Uterus (tissue), 4 donors: ENCODE measurements around the gene GID4. TPM values are rescaled to one million over a fixed set of nuclear protein-coding genes. Genes with fewer than 3 reads are reported as not detected.

ENCODE experiments used
- DNase-seq, 2 donors: peaks; one replicate each; pipeline ENCODE4 v3.0.0-alpha.2; 2019 to 2020
- H3K27ac ChIP-seq, 2 donors: fragments of 200-600 bp; sonication (generic); 1 replicate in 1 of 2; 2 replicates in 1 of 2; pipeline ENCODE4 v1.5.1; 2016 to 2018
- H3K27me3 ChIP-seq, 2 donors: fragments of 200-600 bp; sonication (generic); one replicate each; pipeline ENCODE4 v1.5.1; 2018 to 2019; ENCODE audit warnings: control low read depth in 1 of 2
- H3K36me3 ChIP-seq, 2 donors: fragments of 200-600 bp; sonication (generic); one replicate each; pipeline ENCODE4 v1.5.1; 2019; ENCODE audit warnings: control low read depth in 1 of 2
- H3K4me1 ChIP-seq, 2 donors: fragments of 200-600 bp; sonication (generic); one replicate each; pipeline ENCODE4 v1.5.1; 2018 to 2019; ENCODE audit warnings: control low read depth in 1 of 2
- H3K4me3 ChIP-seq, 2 donors: fragments of 200-600 bp; sonication (generic); 1 replicate in 1 of 2; 2 replicates in 1 of 2; pipeline ENCODE4 v1.5.1; 2018 to 2019; ENCODE audit warnings: mild to moderate bottlenecking in 1 of 2
- H3K9me3 ChIP-seq, 2 donors: fragments of 200-600 bp; sonication (generic); one replicate each; pipeline ENCODE4 v1.5.1; 2019; ENCODE audit warnings: control low read depth in 1 of 2
- POLR2A ChIP-seq, 2 donors: fragments of 450-650 bp; IDR thresholded peaks; one replicate each; pipeline ENCODE4 v1.6.1; 2016; ENCODE audit warnings: antibody characterized with exemption in 2 of 2, mild to moderate bottlenecking in 1 of 2, moderate library complexity in 1 of 2
- intact Hi-C: fragments of 100-400 bp; cut with DNase I; formaldehyde crosslinking; loops from one replicate; pipeline ENCODE4 v1.15.1; 2023; ENCODE audit warnings: low total_unique reads
- total RNA-seq, 4 donors: library from RNA; depleted of rRNA in 3 of 4; stranded (reverse); fragments of >200 nt in 3 of 4; gene quantifications; one replicate each; pipeline versions ENCODE4 v1.1.0 to v1.2.4, GENCODE V29; 2014 to 2023
- TF ChIP-seq, protein P1 (sequence below), 4 experiments: fragments of 200-600 bp in 2 of 4; fragments of 450-650 bp in 2 of 4; sonication (generic) in 2 of 4; IDR thresholded peaks; one replicate each; pipeline ENCODE4 v1.5.1; 2016 to 2019; ENCODE audit warnings: antibody characterized with exemption in 4 of 4, mild to moderate bottlenecking in 2 of 4, moderate library complexity in 1 of 4
- donor health status: DM: yes; HTN: yes; CAD: no.

GID4 gene
- 10 to 100 TPM in 3 of 4 donors, 1 to 10 TPM in 1; 2.6 to 22.1 (median 13.4) TPM for total RNA-seq

GRCh38 chr17:18038861-18039534 lies at the start of gene GID4, which contains the start of gene ATPAF2:
TSS of gene GID4 (plus strand) at chr17:18039408. CDS start at chr17:18039465, 57 bp downstream.
TSS of gene ATPAF2 (minus strand) at chr17:18039168. CDS start at chr17:18039013, 155 bp downstream.
- intact Hi-C loops, result no loop called here
- DNase-seq, result peak; percentile 98 to 100
- peak; percentile 46 to 49 for TF ChIP-seq POLR2A (IDR thresholded peaks at IDR 0.05)
- TF ChIP-seq, protein P1, sequence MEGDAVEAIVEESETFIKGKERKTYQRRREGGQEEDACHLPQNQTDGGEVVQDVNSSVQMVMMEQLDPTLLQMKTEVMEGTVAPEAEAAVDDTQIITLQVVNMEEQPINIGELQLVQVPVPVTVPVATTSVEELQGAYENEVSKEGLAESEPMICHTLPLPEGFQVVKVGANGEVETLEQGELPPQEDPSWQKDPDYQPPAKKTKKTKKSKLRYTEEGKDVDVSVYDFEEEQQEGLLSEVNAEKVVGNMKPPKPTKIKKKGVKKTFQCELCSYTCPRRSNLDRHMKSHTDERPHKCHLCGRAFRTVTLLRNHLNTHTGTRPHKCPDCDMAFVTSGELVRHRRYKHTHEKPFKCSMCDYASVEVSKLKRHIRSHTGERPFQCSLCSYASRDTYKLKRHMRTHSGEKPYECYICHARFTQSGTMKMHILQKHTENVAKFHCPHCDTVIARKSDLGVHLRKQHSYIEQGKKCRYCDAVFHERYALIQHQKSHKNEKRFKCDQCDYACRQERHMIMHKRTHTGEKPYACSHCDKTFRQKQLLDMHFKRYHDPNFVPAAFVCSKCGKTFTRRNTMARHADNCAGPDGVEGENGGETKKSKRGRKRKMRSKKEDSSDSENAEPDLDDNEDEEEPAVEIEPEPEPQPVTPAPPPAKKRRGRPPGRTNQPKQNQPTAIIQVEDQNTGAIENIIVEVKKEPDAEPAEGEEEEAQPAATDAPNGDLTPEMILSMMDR (IDR thresholded peaks at IDR 0.05), result peak in 1 of 4 experiments; percentile 22
- peak within 1 kb of the TSS; percentile 79 to 87 for H3K4me3 ChIP-seq
- H3K27me3 ChIP-seq, result no peaks in the 10 kb centered on the region
- H3K4me1 ChIP-seq, result peaks cover 0 to 9% of the 10 kb centered on the region in 2 donors
- peak within 1 kb of the TSS; percentile 76 to 87 for H3K27ac ChIP-seq
- no peaks in the 10 kb centered on the region for H3K9me3 ChIP-seq
- H3K36me3 ChIP-seq, result no peaks in the 10 kb centered on the region

GRCh38 chr17:17989618-17990017 lies 49.6 kb upstream of the GID4 start:
- Histone ChIP-seq H3K27me3 (no peaks in the 10 kb centered on the region), H3K9me3 (no peaks in the 10 kb centered on the region), H3K4me3 (no peak overlapping the region), H3K36me3 (no peaks in the 10 kb centered on the region), H3K4me1 (no peaks in the 10 kb centered on the region), H3K27ac (no peak overlapping the region)
- no peak for DNase-seq
- TF ChIP-seq, protein P1 (IDR thresholded peaks at IDR 0.05), result no peak
- TF ChIP-seq POLR2A (IDR thresholded peaks at IDR 0.05), result no peak
- intact Hi-C loops, result no loop called here

DNA sequence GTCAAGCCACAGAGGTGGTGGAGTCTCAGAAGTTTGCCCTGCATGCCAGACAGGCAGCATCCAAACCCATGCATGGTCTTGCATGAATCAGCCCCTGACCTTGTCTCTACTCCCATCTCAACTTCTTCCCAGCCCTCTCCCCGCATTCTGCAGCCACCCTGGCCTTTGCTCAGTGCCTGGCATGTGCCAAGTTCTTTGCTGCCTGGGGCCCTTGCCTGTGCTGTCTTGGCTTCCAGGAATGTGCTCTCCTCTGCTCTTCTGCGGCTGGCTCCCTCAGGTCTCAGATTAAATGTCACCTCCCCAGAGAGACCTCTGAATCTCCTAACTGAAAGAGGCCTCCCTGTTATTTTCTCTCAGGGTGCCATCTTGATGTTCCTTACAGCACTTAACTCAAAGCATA lies 48.9 kb upstream of the GID4 start:
- no peak for DNase-seq
- TF ChIP-seq, protein P1 (IDR thresholded peaks at IDR 0.05), result no peak
- no peak for TF ChIP-seq POLR2A (IDR thresholded peaks at IDR 0.05)
- no peaks in the 10 kb centered on the region for H3K4me1 ChIP-seq
- no peaks in the 10 kb centered on the region for H3K27me3 ChIP-seq
- no peaks in the 10 kb centered on the region for H3K9me3 ChIP-seq
- peak overlapping the region in 1 of 2 donors; percentile 19 for H3K27ac ChIP-seq
- intact Hi-C loops, result no loop called here
- H3K36me3 ChIP-seq, result no peaks in the 10 kb centered on the region
- no peak overlapping the region for H3K4me3 ChIP-seq

GRCh38 chr17:17993366-17993765 lies 45.8 kb upstream of the GID4 start:
- Histone ChIP-seq H3K4me1 (no peaks in the 10 kb centered on the region), H3K36me3 (no peaks in the 10 kb centered on the region), H3K27ac (no peak overlapping the region), H3K27me3 (no peaks in the 10 kb centered on the region), H3K9me3 (no peaks in the 10 kb centered on the region), H3K4me3 (no peak overlapping the region)
- DNase-seq, result no peak
- intact Hi-C loops, result no loop called here
- TF ChIP-seq POLR2A (IDR thresholded peaks at IDR 0.05), result no peak
- TF ChIP-seq, protein P1 (IDR thresholded peaks at IDR 0.05), result no peak

- no peak for TF ChIP-seq POLR2A (IDR thresholded peaks at IDR 0.05)
- TF ChIP-seq, protein P1 (IDR thresholded peaks at IDR 0.05), result no peak
- Histone ChIP-seq H3K9me3 (no peaks in the 10 kb centered on the region), H3K4me3 (no peak overlapping the region), H3K4me1 (no peaks in the 10 kb centered on the region), H3K27me3 (no peaks in the 10 kb centered on the region), H3K36me3 (no peaks in the 10 kb centered on the region), H3K27ac (no peak overlapping the region)
- DNase-seq, result no peak
- intact Hi-C loops, result no loop called here
Measured at GRCh38 chr17:17993852-17994251, 45.4 kb upstream of the GID4 start.
